ENCODE data around the gene WWP2. TPM values are rescaled to one million over a fixed set of nuclear protein-coding genes. Genes with fewer than 3 reads are reported as not detected.
"Not testable (repeated sequence)": the region's sequence is repeated elsewhere in the genome, so short reads cannot be mapped to it uniquely, and the experiment has no call there.

Gene WWP2
- total RNA-seq: 76.2 and 76.6 TPM in 2 replicates

DNA sequence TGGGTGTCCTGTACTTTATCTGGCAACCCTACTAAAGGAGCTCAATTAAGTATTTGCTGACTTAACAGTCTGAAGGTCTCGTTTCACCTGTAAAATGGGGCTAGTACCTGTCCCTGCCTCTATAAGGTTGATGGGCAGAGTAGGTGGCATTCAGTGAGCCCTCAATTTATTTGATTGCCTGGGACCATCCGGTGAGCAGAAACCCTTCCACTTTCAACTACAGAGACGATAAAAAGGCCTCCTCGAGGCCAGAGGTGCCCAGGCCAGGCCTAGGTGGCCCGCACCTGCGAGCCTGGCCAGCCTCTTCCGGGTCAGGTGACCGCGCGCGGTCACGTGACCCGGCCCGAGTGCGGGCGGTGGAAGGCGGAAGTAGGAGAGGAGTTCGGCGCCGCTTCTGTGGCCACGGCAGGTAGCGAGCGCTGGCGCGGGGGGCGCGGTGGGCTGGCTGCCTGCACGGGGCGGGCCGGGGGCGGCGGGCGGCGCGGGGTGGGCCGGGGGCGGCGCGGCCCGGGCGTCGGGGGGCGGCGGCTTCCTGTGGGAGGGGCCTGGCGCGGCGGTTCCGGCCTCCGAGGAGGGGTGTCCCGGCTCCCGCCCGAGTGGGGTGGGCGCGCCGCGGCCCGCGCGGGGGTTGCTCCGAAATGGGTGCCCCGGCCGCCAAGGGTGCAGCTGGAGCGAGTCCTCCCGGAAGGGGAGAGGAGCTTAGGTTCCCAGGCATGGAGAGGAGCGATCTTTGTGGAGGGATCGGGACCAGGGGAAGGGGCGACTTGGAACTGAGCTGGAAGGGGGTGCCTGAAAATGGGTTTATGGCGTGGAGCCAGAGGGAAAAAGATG lies at the start of gene WWP2:
Gene WWP2 (plus strand): TSS at position 350 of the 831 bp plus-strand sequence. CDS start 24,679 bp downstream, outside the sequence.
- intact Hi-C loops (cut with micrococcal nuclease): loop anchor here (1.0 to 5.0 kb wide), 6 partner anchors 8 to 629 kb away; partner anchors contain the start of genes CHTF8, COG8, NIP7 and NOB1

DNA sequence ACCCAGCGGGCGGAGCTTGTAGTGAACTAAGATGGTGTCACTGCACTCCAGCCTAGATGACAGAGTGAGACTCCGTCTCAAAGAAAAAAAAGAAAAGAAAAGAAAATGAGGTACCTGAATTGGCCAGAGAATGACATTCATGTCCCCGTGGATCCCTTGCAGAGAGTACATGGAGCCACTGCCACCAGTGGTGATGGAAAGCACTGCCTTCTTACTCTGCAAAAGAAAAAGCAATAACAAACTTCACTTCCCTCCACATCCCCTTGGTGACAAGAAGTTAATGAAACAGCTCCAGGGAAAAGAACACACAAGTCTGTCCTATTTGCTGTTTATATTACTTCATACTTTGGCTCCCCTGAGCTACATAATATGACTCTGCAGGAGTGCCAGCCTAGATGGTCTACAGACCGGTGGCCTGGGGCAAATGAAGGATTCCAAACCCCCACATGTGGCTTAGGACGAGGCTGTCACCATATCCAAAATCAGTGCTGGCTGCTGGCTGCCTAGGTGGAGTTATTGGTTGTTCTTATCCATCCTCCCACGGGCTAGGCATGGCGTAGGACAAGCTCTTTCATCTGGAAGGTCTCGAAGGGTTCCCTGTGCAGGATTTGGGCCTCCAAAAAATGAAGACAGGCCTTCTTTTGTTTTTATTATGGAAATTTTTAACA lies 49.1 kb upstream of the WWP2 start:
- intact Hi-C loops (cut with micrococcal nuclease): no loop called here

DNA sequence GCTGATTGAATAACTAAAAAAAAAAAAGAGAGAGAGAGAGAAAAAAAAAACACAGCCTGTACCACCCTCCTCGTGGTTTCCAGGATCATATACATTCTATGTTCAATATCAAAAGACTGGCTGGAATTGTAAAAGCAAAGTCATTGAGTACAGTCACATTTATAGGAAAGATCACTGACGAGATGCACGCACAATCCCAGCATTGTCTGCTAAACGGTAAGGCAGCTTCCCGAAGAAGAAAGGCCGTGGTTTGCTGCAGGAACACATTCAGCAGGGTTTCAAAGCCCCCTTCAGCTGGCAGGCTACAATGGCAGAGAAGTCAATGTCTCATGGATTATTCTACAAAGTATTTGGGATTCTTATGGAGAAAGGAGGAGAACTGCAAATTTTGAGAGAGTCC lies 45.1 kb upstream of the WWP2 start:
- intact Hi-C loops (cut with micrococcal nuclease): no loop called here

DNA sequence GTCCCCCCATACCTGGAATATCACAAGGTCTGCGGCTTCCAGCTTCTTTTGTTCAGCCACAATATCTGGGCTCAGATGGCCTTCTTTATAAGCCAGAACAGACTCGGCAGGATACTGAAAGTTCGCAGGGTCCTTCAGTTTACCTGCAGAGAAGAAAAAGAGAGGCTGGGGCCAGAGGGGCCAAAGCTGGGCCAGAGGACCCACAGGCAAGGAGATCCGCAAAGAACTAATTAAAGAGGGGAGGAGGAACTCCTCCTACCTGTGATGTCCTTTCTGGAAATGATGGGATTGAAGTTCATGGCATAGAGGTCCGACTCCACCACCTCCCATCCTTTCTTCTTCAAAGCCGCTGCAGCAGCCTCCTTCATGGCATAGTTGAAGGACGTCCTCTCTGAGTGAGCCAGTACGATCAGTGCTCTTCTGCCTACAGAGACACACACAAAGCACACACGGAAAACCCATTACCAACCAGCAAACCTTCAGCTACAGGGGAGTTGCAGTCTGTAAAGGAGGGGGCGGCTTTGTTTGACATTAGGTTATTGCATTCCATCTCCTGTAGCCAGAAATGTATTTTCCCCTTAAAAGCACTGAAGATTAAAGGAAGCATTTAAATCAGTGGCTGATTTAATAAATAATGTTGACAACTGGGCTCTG lies 43.9 kb upstream of the WWP2 start:
- intact Hi-C loops (cut with micrococcal nuclease): no loop called here

DNA sequence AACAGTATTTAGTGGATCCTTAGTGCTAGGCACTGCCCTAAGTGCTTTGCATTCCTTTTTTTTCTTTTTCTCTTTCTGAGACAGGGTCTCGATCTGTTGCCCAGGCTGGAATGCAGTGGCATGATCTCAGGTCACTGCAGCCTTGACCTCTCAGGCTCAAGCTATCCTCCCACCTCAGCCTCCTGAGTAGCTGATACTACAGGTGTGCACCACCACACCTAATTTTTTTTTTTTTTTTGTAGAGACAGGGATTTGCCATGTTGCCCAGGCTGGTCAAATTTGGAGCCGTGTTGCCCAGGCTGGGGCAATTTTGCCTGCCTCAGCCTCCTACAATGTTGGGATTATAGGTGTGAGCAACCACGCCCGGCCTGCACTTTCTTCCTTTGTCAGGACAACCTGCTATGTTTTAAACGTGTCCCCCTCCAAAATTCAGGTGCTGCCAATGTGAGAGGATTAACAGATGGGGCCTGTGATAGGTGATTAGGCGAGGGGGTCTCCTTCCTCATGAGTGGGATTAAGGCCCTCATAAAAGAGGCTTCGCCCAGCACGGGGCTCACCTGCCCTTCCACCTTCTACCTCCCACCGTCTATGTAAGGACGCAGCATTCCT lies 41.2 kb upstream of the WWP2 start:
- intact Hi-C loops (cut with micrococcal nuclease): no loop called here

DNA sequence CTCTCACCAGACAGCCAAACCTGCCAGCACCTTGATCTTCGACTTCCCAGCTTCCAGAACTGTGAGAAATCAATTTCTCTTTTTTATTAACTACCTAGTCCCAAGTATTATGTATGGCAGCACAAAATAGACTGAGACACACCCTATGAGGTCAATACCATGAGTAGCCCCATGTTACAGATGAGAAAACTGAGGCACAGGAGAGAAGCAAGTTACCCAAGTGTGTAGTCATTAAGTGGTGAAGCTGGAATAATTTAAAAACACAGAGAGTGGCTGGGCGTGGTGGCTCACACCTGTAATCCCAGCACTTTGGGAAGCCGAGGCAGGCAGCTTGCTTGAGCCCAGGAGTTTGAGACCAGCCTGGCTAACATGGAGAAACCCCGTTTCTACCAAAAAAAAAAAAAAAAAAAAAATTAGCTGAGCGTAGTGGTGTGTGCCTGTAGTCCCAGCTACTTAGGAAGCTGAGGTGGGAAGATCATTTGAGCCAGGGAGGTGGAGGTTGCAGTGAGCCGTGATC lies 40.6 kb upstream of the WWP2 start:
- intact Hi-C loops (cut with micrococcal nuclease): no loop called here

DNA sequence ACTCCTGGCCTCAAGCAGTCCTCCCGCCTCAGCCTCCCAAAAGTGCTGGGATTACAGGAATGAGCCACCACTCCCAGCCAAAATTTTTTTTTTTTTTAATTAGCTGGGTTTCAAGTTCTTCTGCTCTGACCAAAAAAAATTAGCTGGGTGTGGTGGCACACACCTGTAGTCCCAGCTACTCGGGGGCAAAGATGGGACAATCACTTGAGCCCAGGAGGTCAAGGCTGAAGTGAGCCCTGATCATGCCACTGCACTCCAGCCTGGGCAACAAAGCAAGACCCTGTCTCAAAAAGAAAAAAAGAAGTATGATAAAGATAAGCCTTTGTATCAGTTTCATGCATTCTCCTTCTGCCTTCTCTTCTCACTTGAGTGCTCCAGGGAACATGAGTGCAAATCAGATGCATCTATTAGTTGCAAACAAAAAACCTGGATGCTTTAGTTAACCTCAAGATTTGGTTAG lies 37.7 kb upstream of the WWP2 start:
- intact Hi-C loops (cut with micrococcal nuclease): no loop called here

DNA sequence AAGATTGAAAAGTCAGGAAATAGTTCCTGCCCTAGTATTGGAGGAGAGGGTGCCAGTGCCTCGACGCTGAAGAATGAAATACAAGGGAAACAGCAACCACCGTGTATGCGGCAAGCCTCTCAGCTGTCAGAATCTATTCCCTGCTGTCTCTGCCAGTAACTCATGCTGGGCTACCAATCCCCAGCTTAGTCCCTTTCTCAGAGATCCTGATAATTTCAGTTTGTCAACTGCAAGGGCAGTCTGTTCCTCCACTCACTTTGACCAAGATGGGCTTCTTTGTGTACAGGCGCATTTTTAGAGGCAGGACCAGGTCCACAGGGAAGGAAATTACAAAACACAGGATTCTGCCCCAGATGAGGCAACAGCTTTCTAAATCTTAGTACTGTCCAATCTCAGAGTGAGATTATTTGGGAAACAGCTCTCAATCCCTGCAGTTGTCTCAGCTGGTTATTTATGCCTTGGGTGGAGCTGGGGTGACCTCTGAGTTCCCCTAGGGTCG lies 37.1 kb upstream of the WWP2 start:
- intact Hi-C loops (cut with micrococcal nuclease): no loop called here

DNA sequence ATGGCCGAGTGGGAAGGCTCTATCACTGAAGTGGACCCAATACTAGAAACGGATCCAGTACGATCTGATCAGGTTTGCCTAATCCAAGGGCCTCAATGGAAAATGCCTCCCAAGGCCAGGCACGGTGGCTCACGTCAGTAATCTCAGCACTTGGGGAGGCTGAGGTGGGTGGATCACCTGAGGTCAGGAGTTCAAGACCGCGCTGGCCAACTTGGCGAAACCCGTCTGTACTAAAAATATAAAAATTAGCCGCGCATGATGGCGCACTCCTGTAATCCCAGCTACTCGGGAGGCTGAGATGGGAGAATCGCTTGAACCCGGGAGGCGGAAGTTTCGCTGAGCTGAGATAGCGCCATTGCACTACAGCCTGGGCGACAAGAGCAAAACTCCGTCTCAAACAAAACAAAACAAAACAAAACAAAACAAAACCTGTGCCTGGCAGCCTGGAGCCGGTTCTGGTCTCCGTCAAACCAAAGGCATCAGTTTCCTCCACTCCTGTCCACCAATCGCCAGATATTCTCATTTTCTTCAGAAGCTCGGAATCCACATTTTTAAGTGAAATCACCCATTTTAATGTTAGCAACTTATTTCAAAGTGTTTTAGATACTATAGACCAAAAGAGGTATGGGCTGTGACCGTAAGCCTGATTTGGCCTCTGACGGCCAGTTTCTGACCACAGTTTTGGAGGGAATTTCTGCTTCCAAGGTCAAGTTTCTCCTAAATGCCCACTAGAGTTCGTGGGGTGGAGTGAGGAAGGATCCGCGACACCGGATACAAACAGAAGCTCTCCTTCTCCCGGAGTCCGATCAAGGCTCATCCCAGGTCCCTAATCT lies 36.4 kb upstream of the WWP2 start:
- intact Hi-C loops (cut with micrococcal nuclease): loop anchor here (1.0 to 2.0 kb wide), 6 partner anchors 16 to 339 kb away; partner anchors contain the start of genes CYB5B, NFAT5, NOB1 and TERF2

DNA sequence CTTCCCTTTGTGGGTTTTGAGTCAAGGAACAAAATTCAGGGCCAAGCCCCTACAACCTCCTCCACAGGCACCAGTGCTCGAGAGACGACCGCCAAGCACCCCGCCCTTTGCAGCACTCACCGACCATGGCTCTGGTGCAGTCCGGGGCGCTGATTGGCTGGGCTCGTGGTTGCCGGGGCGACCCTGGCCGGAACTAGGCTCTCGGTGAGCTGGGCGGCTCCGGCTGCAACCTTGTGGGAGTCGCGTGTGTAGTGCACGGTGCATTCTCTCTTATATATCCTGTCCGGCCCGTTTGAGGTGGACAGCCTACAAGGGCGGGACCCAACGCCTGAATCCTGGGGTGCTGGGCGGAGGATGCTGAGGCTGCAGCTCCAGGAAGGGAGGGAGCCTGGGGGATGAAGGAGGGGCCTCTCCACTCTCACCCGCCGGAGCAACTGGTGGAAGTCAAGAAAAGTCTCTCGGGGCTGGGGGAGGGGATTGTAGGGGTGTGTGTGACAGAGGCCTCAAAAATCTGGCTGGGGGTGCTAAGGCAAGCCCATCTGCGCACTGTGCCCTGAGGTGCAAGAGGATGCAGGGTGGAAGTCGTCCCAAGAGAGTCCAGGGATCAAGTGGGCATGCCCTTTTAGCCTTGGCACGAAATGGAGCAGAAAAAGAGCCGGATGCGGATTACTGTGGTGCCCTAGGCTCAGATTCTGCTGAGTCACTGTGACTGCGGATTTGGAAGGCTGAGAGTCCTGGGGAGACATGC lies 35.6 kb upstream of the WWP2 start, which contains the start of gene NQO1:
Gene NQO1 (minus strand): TSS at position 248 of the 748 bp plus-strand sequence. CDS start 121 bp downstream, at position 127.
- intact Hi-C loops (cut with micrococcal nuclease): loop anchor here (1.0 to 2.0 kb wide), 6 partner anchors 17 to 340 kb away; partner anchors contain the start of genes CYB5B, NFAT5, NOB1 and TERF2

DNA sequence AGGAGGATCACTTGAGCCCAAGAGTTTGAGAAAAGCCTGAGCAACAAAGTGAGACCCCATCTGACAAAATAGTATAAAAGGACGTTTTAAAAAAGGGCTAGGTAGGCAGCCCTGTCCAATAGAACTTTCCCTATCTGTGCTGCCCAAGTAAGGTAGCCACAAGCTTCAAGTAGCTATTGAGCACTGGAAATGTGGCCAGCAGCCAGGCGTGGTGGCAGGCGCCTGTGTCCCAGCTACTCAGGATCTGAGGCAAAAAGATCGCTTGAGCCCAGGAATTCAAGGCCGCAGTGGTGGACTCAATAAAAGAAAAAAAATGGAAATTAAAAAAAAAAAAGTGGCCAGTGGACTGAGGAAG lies 34.2 kb upstream of the WWP2 start:
- intact Hi-C loops (cut with micrococcal nuclease): loop anchor here (2.0 kb wide), 1 partner anchor 163 kb away; the partner anchor contains the start of gene NFAT5

DNA sequence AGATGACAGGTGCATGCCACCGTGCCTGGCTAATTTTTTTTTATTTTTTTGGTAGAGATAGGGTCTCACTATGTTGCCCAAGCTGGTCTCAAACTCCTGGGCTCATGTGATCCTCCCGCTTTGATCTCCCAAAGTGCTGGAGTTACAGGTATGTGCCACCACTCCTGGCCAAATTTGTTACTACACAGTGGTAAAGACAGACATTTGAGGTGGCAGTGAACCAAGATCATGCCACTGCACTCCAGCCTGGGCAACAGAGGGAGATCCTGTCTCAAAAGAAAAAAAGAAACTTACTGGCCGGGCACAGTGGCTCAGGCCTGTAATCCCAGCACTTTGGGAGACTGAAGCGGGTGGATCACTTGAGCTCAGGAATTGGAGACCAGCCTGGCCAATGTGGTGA lies 33.1 kb upstream of the WWP2 start:
- intact Hi-C loops (cut with micrococcal nuclease): not testable (repeated sequence)

DNA sequence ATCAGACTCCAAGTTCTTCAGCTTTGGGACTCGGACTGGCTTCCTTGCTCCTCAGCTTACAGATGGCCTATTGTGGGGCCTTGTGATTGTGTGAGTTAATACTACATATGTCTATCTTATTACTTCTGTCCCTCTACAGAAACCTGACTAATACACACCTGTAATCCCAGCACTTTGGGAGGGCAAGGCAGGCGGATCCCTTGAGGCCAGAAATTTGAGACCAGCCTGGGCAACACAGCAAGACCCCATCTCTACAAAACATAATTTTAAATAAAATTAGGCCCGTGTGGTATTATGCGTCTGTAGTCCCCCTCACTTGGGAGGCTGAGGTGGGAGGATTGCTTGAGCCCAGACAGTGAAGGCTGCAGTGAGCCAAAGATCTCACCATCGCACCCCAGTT lies 30.9 kb upstream of the WWP2 start:
- intact Hi-C loops (cut with micrococcal nuclease): not testable (repeated sequence)

DNA sequence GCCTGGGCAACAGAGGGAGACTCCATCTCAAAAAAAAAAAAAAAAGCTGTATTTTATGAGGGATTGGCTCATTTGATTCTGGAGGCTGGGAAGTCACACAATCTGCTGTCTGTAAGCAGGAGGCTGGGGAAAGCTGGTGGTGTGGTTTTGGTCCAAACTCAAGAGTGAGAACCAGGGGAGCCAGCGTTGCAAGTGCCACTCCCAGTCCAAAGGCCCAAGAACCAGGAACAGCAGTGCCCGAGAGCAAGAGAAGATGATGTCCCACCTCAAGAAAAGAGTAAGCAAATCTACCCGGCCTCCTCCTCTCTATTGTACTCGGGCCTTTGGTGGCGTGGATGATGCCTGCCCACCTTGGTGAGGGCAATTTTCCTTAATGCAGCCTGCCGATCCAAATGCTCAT lies 30.0 kb upstream of the WWP2 start:
- intact Hi-C loops (cut with micrococcal nuclease): no loop called here

DNA sequence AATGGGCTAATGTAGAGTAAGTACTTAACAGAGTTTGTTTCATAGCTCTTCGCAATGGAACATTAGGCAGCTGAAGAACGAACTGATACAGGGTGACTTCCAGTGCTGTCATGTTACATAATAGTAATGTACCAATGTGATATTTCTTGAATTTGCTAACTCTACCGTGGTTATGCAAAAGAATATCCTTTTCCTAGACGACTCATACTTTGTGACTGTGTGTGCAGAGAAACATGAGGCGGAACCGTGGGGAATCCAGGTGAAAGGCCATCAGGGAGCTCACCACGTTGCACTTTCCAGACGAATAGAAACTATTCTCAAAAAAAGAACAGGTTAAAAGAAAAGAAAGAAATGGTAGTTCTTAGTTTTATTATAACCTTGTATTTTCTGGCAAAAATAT lies 20.6 kb upstream of the WWP2 start:
- intact Hi-C loops (cut with micrococcal nuclease): no loop called here

DNA sequence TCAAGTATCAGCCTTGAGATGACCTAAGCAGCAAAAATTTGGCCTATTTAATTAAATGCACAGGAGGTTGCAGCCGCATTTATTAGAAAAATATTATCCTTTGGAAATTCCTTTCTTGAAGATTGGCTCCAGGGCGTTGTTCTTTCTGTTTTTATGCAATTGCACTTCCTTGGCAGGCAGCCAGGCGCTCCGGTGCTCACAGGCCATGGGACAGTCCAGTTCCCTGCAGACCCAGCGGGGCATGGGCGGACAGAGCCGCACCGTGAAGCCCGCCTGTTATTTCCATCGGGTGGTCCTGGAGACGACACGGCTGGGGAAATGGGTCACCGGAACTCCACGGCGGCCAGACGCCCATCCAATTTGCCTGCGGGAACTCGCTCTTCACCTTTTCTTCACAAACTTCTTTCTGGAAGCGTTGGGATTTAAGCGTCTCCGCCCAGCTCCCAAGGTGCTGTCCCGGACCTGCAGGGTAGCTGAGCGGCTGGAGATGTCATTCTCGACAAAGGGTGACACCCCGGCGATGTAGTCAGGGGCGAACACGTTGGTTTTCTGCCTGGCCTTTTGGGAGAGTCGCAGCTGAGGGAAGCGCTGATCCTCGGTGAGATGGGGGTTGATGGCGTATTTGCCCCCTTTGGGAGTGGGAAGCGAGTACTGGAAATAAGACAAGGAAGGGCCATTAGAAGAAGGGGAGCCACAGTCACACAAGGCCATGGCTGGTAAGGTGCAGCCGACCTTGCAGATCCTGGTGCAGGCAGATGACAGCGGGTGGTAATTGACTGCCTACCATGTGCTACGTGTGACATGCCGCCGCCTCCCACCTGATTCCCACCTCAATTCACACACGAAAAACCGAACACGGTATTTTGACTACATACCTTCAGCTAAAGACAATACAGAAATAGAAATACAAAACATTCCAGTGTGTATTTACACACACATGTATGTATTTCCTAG lies 19.9 kb upstream of the WWP2 start:
- intact Hi-C loops (cut with micrococcal nuclease): no loop called here

DNA sequence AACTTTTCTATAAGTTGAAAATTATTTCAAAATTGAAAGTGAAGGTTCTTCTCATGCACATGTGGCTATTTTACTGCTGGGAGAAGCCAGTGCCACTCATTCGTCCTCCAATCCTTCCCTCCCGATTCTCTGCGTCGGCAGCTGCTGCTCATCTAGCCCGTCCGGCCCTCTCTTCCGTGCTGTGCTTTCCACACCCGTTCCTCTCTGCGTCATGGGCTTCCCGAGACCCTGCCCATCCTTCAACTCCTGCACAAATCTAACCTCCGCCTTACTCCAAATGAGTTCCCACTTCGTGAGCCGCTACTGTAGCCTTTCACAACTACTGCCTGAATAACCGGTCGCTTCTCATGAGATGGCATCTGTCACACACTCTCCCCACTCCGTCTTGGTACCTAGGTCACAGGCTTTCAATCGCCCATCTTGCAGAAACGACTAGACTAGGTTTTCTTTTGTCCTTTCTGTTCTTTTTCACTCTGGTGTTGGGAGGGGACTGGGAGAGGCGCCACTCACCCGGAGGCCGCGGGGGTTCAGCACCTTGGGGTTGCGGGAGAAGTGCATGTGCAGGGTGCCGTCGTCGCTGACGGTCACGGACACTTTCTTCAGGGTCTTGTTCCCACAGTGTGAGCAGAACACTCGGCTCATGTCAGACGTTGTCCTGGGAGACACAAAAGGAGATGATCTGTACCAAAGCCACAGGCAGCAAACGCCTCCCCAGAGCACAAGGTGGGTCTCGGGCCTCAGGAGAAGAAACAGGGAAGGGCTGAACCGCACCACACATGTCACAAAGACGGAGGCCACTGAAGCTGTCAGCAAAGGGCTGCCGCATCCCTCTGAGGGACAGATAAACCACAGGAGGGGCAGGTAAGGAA lies 17.5 kb upstream of the WWP2 start:
- intact Hi-C loops (cut with micrococcal nuclease): no loop called here
